H9 (cell line): ENCODE results near the gene TRMU. TPM values are rescaled to one million over a fixed set of nuclear protein-coding genes. Genes with fewer than 3 reads are reported as not detected.

Source experiments
- DNase-seq: peaks from one replicate; pipeline ENCODE4 v3.0.0-alpha.2; 2017
- H2AFZ ChIP-seq: one replicate; pipeline ENCODE4 v1.6.1; 2013; ENCODE audit warnings: mild to moderate bottlenecking, low read length, control low read depth, moderate library complexity
- H2AK5ac ChIP-seq: 2 replicates; pipeline ENCODE4 v1.6.1; 2013; ENCODE audit warnings: low read length, control low read depth, mixed read lengths; ENCODE audit not compliant: insufficient read length
- H2BK120ac ChIP-seq: one replicate; pipeline ENCODE4 v1.6.1; 2013; ENCODE audit warnings: low read depth, mild to moderate bottlenecking, low read length, control low read depth, inconsistent platforms; ENCODE audit not compliant: poor library complexity, severe bottlenecking
- H2BK12ac ChIP-seq: 2 replicates; pipeline ENCODE4 v1.6.1; 2013; ENCODE audit warnings: low read length, control low read depth, mixed read lengths, low read depth; ENCODE audit not compliant: insufficient read length
- H2BK15ac ChIP-seq: 2 replicates; pipeline ENCODE4 v1.6.1; 2013; ENCODE audit warnings: low read depth, low read length, control low read depth
- H2BK20ac ChIP-seq: one replicate; pipeline ENCODE4 v1.6.1; 2013; ENCODE audit warnings: low read depth, mild to moderate bottlenecking, low read length, control low read depth, inconsistent platforms; ENCODE audit not compliant: poor library complexity, severe bottlenecking
- H2BK5ac ChIP-seq: 2 replicates; pipeline ENCODE4 v1.6.1; 2013; ENCODE audit warnings: low read length, control low read depth, mixed read lengths; ENCODE audit not compliant: insufficient read length
- H3K14ac ChIP-seq: 2 replicates; pipeline ENCODE4 v1.6.1; 2013; ENCODE audit warnings: low read length, control low read depth; ENCODE audit not compliant: insufficient read depth
- H3K18ac ChIP-seq: 2 replicates; pipeline ENCODE4 v1.6.1; 2013; ENCODE audit warnings: low read depth, mild to moderate bottlenecking, mixed read lengths, low read length, control low read depth; ENCODE audit not compliant: insufficient read length
- H3K23ac ChIP-seq: 2 replicates; pipeline ENCODE4 v1.6.1; 2013; ENCODE audit warnings: low read length, control low read depth, mixed read lengths, low read depth; ENCODE audit not compliant: insufficient read length
- H3K23me2 ChIP-seq: 2 replicates; pipeline ENCODE4 v1.6.1; 2013; ENCODE audit warnings: low read depth, mild to moderate bottlenecking, mixed read lengths, low read length, control low read depth; ENCODE audit not compliant: insufficient read length, poor library complexity, severe bottlenecking
- H3K27ac ChIP-seq: 2 replicates; pipeline ENCODE4 v1.5.1; 2013; ENCODE audit warnings: low read length, control low read depth, mixed read lengths, low read depth; ENCODE audit not compliant: insufficient read length
- H3K27me3 ChIP-seq: 2 replicates; pipeline ENCODE4 v1.6.1; 2013; ENCODE audit warnings: low read length, control low read depth, inconsistent platforms; ENCODE audit not compliant: insufficient read depth
- H3K4ac ChIP-seq: 2 replicates; pipeline ENCODE4 v1.6.1; 2013; ENCODE audit warnings: low read depth, mild to moderate bottlenecking, control low read depth, inconsistent platforms, low read length, moderate library complexity
- H3K4me1 ChIP-seq: 2 replicates; pipeline ENCODE4 v1.6.1; 2013; ENCODE audit warnings: low read length, control low read depth, inconsistent platforms; ENCODE audit not compliant: insufficient read depth
- H3K4me2 ChIP-seq: 2 replicates; pipeline ENCODE4 v1.6.1; 2013; ENCODE audit warnings: low read length, control low read depth, mixed read lengths; ENCODE audit not compliant: insufficient read length, insufficient read depth
- H3K56ac ChIP-seq: 2 replicates; pipeline ENCODE4 v1.6.1; 2013; ENCODE audit warnings: low read depth, mild to moderate bottlenecking, mixed read lengths, low read length, control low read depth; ENCODE audit not compliant: insufficient read length
- H3K79me1 ChIP-seq: 2 replicates; pipeline ENCODE4 v1.6.1; 2013; ENCODE audit warnings: low read depth, mild to moderate bottlenecking, moderate library complexity, low read length, control low read depth, inconsistent platforms; ENCODE audit not compliant: insufficient read depth, poor library complexity, severe bottlenecking
- H3K79me2 ChIP-seq: 2 replicates; pipeline ENCODE4 v1.6.1; 2013; ENCODE audit warnings: low read length, control low read depth, inconsistent platforms; ENCODE audit not compliant: insufficient read depth
- H3K9ac ChIP-seq: 2 replicates; pipeline ENCODE4 v1.6.1; 2013; ENCODE audit warnings: low read length, control low read depth, mixed read lengths; ENCODE audit not compliant: insufficient read length; ENCODE audit errors: extremely low read depth
- H3K9me3 ChIP-seq: one replicate; pipeline ENCODE4 v1.6.1; 2013; ENCODE audit warnings: low read depth, low read length, inconsistent platforms; ENCODE audit not compliant: control insufficient read depth
- H3T11ph ChIP-seq: one replicate; pipeline ENCODE4 v1.6.1; 2013; ENCODE audit warnings: mild to moderate bottlenecking, low read length, control low read depth, inconsistent platforms
- H4K20me1 ChIP-seq: one replicate; pipeline ENCODE4 v1.6.1; 2013; ENCODE audit not compliant: control insufficient read depth, insufficient read length, insufficient read depth
- H4K5ac ChIP-seq: 2 replicates; pipeline ENCODE4 v1.6.1; 2013; ENCODE audit warnings: low read depth, mild to moderate bottlenecking, mixed read lengths, low read length, control low read depth; ENCODE audit not compliant: insufficient read length
- H4K8ac ChIP-seq: replicated peaks from 2 replicates; pipeline ENCODE4 v1.6.1; 2013; ENCODE audit warnings: low read length, control low read depth, mixed read lengths, low read depth; ENCODE audit not compliant: insufficient read length
- H4K91ac ChIP-seq: 2 replicates; pipeline ENCODE4 v1.6.1; 2013; ENCODE audit warnings: low read depth, mild to moderate bottlenecking, moderate library complexity, mixed read lengths, low read length, control low read depth; ENCODE audit not compliant: insufficient read length
- H3K27ac Mint-ChIP-seq, 3 experiments: 2 replicates in 2 of 3; 3 replicates in 1 of 3; pipeline ENCODE4 v1.8.0; 2020 to 2021; ENCODE audit warnings: mixed read lengths in 3 of 3, mild to moderate bottlenecking in 1 of 3, moderate library complexity in 1 of 3
- H3K27me3 Mint-ChIP-seq: 2 replicates; pipeline ENCODE4 v1.8.0; 2021; ENCODE audit warnings: low read depth, mild to moderate bottlenecking, moderate library complexity, mixed read lengths
- H3K36me3 Mint-ChIP-seq, 3 experiments: 2 replicates in 2 of 3; 3 replicates in 1 of 3; pipeline ENCODE4 v1.8.0; 2020 to 2021; ENCODE audit warnings: low read depth in 3 of 3, mixed read lengths in 3 of 3; ENCODE audit not compliant: insufficient read depth in 1 of 3
- H3K4me1 Mint-ChIP-seq, 2 experiments: 2 replicates each; pipeline ENCODE4 v1.8.0; 2020; ENCODE audit warnings: mixed read lengths in 2 of 2
- H3K4me3 Mint-ChIP-seq, 2 experiments: 2 replicates in 1 of 2; 3 replicates in 1 of 2; pipeline ENCODE4 v1.8.0; 2020 to 2021; ENCODE audit warnings: mild to moderate bottlenecking in 2 of 2, mixed read lengths in 2 of 2, moderate library complexity in 1 of 2
- H3K9me3 Mint-ChIP-seq, 2 experiments: 2 replicates in 1 of 2; 3 replicates in 1 of 2; pipeline ENCODE4 v1.8.0; 2020; ENCODE audit warnings: mild to moderate bottlenecking in 2 of 2, mixed read lengths in 2 of 2, moderate library complexity in 1 of 2
- WGBS: extraction: QIAGEN DNeasy Blood & Tissue Kit; methylation state at CpG from one replicate; pipeline ENCODE4 v1.1.7; 2013; ENCODE audit warnings: missing lambda C conversion rate, low lambda C conversion rate, mixed read lengths; ENCODE audit not compliant: insufficient read length; ENCODE audit errors: extremely low coverage; 5-methylcytosine and 5-hydroxymethylcytosine counted together
- total RNA-seq: library from RNA; stranded (reverse); gene quantifications from 2 replicates; pipeline ENCODE4 v1.2.1, GENCODE V29; 2021
- TF ChIP-seq, protein P1 (sequence below): fragments of 200-600 bp; sonication (generic); conservative IDR thresholded peaks from 3 replicates; pipeline ENCODE4 v1.8.0; 2021; ENCODE audit warnings: antibody characterized with exemption, mild to moderate bottlenecking

The TRMU gene
- total RNA-seq, 1 experiment from 2014 or later = 86.3 TPM

GRCh38 chr22:46348099-46348695, 12.7 kb downstream of the TRMU start:
- Mint-ChIP-seq H3K27me3 (no peaks in the 10 kb centered on the region), H3K9me3 (no peaks in the 10 kb centered on the region), H3K27ac (no peak overlapping the region), H3K36me3 (peaks cover 30 to 96% (median 87%) of the 10 kb centered on the region in 3 experiments; a peak in 6 of 7 replicates), H3K4me1 (no peaks in the 10 kb centered on the region), H3K4me3 (no peak overlapping the region)
- Histone ChIP-seq H3K79me2 (0 out of 2 replicates have a peak, but pooled peaks cover 2% of the 10 kb centered on the region), H3K4ac (no peak overlapping the region), H2BK12ac (no peak overlapping the region), H4K5ac (no peak overlapping the region), H3K23ac (no peak overlapping the region), H2BK15ac (no peak overlapping the region), H3K18ac (no peak overlapping the region), H2BK20ac (no peak overlapping the region), H3K14ac (no peak overlapping the region), H3K9ac (no peak overlapping the region), H3K9me3 (no peaks in the 10 kb centered on the region), H3K23me2 (no peaks in the 10 kb centered on the region), H2AK5ac (no peak overlapping the region), H3T11ph (no peak overlapping the region), H3K79me1 (no peaks in the 10 kb centered on the region), H4K91ac (no peak overlapping the region), H3K27me3 (no peaks in the 10 kb centered on the region), H4K8ac (no peak overlapping the region), H3K27ac (no peak overlapping the region), H2BK5ac (no peak overlapping the region), H2BK120ac (no peak overlapping the region), H4K20me1 (peaks cover 5% of the 10 kb centered on the region), H2AFZ (no peak overlapping the region), H3K56ac (no peak overlapping the region), H3K4me2 (no peak overlapping the region), H3K4me1 (no peaks in the 10 kb centered on the region)
- TF ChIP-seq, protein P1, sequence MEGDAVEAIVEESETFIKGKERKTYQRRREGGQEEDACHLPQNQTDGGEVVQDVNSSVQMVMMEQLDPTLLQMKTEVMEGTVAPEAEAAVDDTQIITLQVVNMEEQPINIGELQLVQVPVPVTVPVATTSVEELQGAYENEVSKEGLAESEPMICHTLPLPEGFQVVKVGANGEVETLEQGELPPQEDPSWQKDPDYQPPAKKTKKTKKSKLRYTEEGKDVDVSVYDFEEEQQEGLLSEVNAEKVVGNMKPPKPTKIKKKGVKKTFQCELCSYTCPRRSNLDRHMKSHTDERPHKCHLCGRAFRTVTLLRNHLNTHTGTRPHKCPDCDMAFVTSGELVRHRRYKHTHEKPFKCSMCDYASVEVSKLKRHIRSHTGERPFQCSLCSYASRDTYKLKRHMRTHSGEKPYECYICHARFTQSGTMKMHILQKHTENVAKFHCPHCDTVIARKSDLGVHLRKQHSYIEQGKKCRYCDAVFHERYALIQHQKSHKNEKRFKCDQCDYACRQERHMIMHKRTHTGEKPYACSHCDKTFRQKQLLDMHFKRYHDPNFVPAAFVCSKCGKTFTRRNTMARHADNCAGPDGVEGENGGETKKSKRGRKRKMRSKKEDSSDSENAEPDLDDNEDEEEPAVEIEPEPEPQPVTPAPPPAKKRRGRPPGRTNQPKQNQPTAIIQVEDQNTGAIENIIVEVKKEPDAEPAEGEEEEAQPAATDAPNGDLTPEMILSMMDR = no peak
- WGBS = no CpG with 5 or more reads among the region's 15 CpGs
- DNase-seq = no peak
